HG03066 (cell line): ENCODE measurements around the gene KCNG4.
"Not testable (repeated sequence)": the region's sequence is repeated elsewhere in the genome, so short reads cannot be mapped to it uniquely, and the experiment has no call there.

ENCODE experiments used
- ATAC-seq: cut with Tn5 transposase; IDR thresholded peaks from one replicate; pipeline ENCODE4 v1.9.1; 2021; ENCODE audit warnings: low read depth; ENCODE audit not compliant: unreplicated experiment

KCNG4 gene

GRCh38 chr16:84237994-84238750 lies 1.6 kb downstream of the KCNG4 start:
- no peak for ATAC-seq

GRCh38 chr16:84236671-84237070 lies 3.1 kb downstream of the KCNG4 start:
- ATAC-seq = no peak

- no peak for ATAC-seq
Measured at GRCh38 chr16:84234321-84235241, 5.2 kb downstream of the KCNG4 start.

GRCh38 chr16:84233748-84234147 lies 6.1 kb downstream of the KCNG4 start:
- no peak for ATAC-seq

- ATAC-seq = no peak
Measured at GRCh38 chr16:84232969-84233368, 6.8 kb downstream of the KCNG4 start.

- ATAC-seq = no peak
Measured at GRCh38 chr16:84232060-84232459, 7.8 kb downstream of the KCNG4 start.

GRCh38 chr16:84229471-84229870 lies 10.3 kb downstream of the KCNG4 start:
- ATAC-seq = no peak

GRCh38 chr16:84228256-84228838 lies 11.5 kb downstream of the KCNG4 start:
- ATAC-seq = no peak

- ATAC-seq = no peak
Measured at GRCh38 chr16:84227548-84227947, 12.3 kb downstream of the KCNG4 start.

- no peak for ATAC-seq
Measured at GRCh38 chr16:84226026-84226425, 13.8 kb downstream of the KCNG4 start.

- ATAC-seq = no peak
Measured at GRCh38 chr16:84225571-84225970, 14.2 kb downstream of the KCNG4 start.

- ATAC-seq = no peak
Measured at GRCh38 chr16:84225126-84225525, 14.7 kb downstream of the KCNG4 start.

GRCh38 chr16:84224554-84224953 lies 15.3 kb downstream of the KCNG4 start:
- ATAC-seq = no peak

- no peak for ATAC-seq
Measured at GRCh38 chr16:84223456-84223855, 16.4 kb downstream of the KCNG4 start.

- no peak for ATAC-seq
Measured at GRCh38 chr16:84220851-84221250, 19.0 kb downstream of the KCNG4 start.

- ATAC-seq = no peak
Measured at GRCh38 chr16:84218956-84219355, 20.9 kb downstream of the KCNG4 start.

- no peak for ATAC-seq
Measured at GRCh38 chr16:84218176-84218823, 21.5 kb downstream of the KCNG4 start.

GRCh38 chr16:84216144-84216543 lies 23.7 kb downstream of the KCNG4 start:
- not testable (repeated sequence) for ATAC-seq

- no peak for ATAC-seq
Measured at GRCh38 chr16:84215531-84215930, 24.3 kb downstream of the KCNG4 start.

GRCh38 chr16:84214451-84215066 lies 25.3 kb downstream of the KCNG4 start:
- ATAC-seq = no peak
